GM06990 (cell line): ENCODE measurements around the gene MCM8.

ENCODE experiments used
- DNase-seq: peaks from one replicate; pipeline ENCODE4 v3.0.0-alpha.2; 2011; ENCODE audit not compliant: insufficient read length; ENCODE audit errors: extremely low read depth
- H3K27me3 ChIP-seq: replicated peaks from 2 replicates; pipeline ENCODE4 v1.6.0; 2011; ENCODE audit warnings: low read length; ENCODE audit not compliant: control insufficient read depth, insufficient read depth
- H3K36me3 ChIP-seq: 2 replicates; pipeline ENCODE4 v1.5.1; 2011; ENCODE audit warnings: low read length; ENCODE audit not compliant: control insufficient read depth, insufficient read depth
- H3K4me3 ChIP-seq: replicated peaks from 2 replicates; pipeline ENCODE4 v1.5.1; 2011; ENCODE audit warnings: low read depth, mild to moderate bottlenecking, control low read depth, low read length
- TF ChIP-seq, protein P1 (sequence below): IDR thresholded peaks from 2 replicates; pipeline ENCODE4 v1.5.1; 2011; ENCODE audit warnings: low read length, control low read depth, mild to moderate bottlenecking, inconsistent platforms; ENCODE audit not compliant: insufficient read depth, poor library complexity, severe bottlenecking

The MCM8 gene

GRCh38 chr20:5918856-5919625, 31.4 kb upstream of the MCM8 start:
- Histone ChIP-seq H3K36me3 (no peaks in the 10 kb centered on the region), H3K27me3 (no peaks in the 10 kb centered on the region), H3K4me3 (no peak overlapping the region)
- DNase-seq: no peak
- TF ChIP-seq, protein P1, sequence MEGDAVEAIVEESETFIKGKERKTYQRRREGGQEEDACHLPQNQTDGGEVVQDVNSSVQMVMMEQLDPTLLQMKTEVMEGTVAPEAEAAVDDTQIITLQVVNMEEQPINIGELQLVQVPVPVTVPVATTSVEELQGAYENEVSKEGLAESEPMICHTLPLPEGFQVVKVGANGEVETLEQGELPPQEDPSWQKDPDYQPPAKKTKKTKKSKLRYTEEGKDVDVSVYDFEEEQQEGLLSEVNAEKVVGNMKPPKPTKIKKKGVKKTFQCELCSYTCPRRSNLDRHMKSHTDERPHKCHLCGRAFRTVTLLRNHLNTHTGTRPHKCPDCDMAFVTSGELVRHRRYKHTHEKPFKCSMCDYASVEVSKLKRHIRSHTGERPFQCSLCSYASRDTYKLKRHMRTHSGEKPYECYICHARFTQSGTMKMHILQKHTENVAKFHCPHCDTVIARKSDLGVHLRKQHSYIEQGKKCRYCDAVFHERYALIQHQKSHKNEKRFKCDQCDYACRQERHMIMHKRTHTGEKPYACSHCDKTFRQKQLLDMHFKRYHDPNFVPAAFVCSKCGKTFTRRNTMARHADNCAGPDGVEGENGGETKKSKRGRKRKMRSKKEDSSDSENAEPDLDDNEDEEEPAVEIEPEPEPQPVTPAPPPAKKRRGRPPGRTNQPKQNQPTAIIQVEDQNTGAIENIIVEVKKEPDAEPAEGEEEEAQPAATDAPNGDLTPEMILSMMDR: no peak

DNA sequence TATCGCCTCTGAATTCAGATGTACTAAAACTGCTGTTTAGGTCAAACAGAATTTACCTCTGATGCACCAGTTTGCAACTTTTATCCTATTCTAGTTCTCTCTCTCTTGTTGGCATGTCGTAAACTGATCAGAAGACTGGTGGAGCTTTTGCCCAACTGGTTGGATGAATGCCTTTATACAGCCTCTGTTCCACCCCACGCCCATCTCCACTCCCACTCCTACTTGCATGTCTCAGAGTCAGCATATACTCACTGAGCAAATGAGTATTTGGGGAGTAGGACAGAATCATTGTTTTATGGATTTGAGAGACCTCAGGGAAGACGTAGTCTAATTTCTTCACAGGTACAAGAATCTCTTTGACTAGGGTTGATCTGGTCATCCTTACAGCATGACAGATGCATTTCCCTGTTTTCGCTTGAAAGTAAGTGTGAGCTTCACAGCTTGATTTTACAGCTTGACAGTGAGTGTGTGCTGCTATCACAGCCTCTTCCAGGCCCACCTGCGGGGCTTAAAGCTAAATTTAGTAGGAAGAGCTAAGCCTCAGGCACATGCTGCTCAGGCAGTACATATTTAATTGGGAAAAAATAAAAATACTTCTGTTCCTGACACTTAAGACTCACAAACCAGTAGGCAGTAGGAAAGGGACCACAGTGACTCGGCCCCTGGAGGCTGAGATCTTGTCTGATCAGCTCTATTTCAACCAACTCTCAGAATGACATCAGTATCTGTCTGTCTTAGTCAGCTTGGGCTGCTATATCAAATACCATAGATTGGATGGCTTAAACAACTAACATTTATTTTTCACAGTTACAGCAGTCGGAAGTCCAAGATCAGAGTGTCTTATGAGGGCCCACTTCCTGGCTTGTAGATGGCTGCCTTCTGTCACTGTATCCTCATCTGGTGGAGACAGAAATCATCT, 30.6 kb upstream of the MCM8 start:
- Histone ChIP-seq H3K27me3 (no peaks in the 10 kb centered on the region), H3K36me3 (no peaks in the 10 kb centered on the region), H3K4me3 (no peak overlapping the region)
- DNase-seq: no peak
- TF ChIP-seq, protein P1: no peak

GRCh38 chr20:5920581-5920980, 29.9 kb upstream of the MCM8 start:
- DNase-seq: no peak
- TF ChIP-seq, protein P1: no peak
- H3K36me3 ChIP-seq: no peaks in the 10 kb centered on the region
- H3K4me3 ChIP-seq: no peak overlapping the region
- no peaks in the 10 kb centered on the region for H3K27me3 ChIP-seq

GRCh38 chr20:5923493-5923892, 27.0 kb upstream of the MCM8 start:
- no peak for DNase-seq
- TF ChIP-seq, protein P1: no peak
- H3K27me3 ChIP-seq: peaks cover 1% of the 10 kb centered on the region
- no peak overlapping the region for H3K4me3 ChIP-seq
- H3K36me3 ChIP-seq: no peaks in the 10 kb centered on the region

- Histone ChIP-seq H3K36me3 (no peaks in the 10 kb centered on the region), H3K27me3 (peaks cover 3% of the 10 kb centered on the region), H3K4me3 (no peak overlapping the region)
- TF ChIP-seq, protein P1: no peak
- no peak for DNase-seq
Measured at GRCh38 chr20:5925551-5925950, 24.9 kb upstream of the MCM8 start.
